SHP77 treated with DMSO at 0.1 percent for 48 hours (cell line): ENCODE results near the gene HNRNPLL.
"Not testable (repeated sequence)": the region's sequence is repeated elsewhere in the genome, so short reads cannot be mapped to it uniquely, and the experiment has no call there.

Experiments
- DNase-seq: peaks from one replicate; lab custom pipeline; 2025; lab: John Stamatoyannopoulos, UW

HNRNPLL gene

DNA sequence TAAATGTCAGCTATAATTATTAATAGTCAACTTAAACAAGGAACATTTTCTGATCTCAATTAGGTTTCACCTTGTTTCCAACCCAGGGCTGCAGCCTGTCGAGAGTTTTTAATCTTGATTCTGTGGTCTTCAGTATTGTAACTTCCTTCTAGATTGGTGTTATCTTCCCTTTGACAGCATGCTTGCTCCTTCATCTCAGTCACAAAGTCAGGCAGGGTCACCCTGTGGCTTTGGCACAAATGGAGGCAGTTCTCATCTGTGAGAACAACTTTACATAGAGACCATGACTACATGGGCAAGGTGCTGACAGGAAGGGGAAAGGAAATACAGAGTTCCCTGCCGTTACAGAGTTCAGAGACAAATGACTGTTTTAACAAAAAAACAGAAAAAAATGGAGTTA lies 50.5 kb downstream of the HNRNPLL start:
- DNase-seq: no peak

GRCh38 chr2:38551746-38552145 lies 51.0 kb downstream of the HNRNPLL start:
- no peak for DNase-seq

- no peak for DNase-seq
Observed at GRCh38 chr2:38551171-38551570, 51.6 kb downstream of the HNRNPLL start.

GRCh38 chr2:38549851-38550250 lies 52.9 kb downstream of the HNRNPLL start:
- no peak for DNase-seq

DNA sequence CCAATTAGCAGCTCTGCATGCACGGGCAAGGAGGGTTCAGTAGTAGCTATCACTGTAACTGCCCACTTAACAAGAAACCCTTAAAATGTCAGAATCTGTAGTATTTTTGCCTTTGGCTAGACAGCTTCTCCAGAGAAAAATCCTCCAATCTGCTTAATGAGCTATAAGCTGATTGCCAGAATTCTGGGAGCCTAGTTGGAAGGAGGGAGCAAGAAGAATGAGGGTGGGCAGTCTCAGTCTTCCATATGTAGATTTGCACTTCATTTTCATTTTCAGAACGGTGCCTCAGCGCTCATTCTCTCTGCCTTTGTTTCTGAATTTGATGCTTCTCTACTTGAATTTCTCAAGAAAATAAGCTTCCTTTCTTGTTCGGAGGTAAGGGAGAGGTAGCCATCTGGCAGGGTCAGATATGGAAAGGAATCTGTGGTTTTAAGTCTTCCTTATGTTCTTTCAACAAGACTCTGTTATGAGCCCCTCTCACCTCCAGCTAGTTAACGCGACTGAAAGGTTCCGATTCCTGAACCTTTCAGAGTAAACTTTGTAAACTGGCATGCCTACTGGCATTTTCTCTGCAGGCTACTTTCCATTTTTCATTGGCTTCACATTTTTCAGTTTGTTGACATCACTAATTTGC lies 53.5 kb downstream of the HNRNPLL start:
- no peak for DNase-seq

DNA sequence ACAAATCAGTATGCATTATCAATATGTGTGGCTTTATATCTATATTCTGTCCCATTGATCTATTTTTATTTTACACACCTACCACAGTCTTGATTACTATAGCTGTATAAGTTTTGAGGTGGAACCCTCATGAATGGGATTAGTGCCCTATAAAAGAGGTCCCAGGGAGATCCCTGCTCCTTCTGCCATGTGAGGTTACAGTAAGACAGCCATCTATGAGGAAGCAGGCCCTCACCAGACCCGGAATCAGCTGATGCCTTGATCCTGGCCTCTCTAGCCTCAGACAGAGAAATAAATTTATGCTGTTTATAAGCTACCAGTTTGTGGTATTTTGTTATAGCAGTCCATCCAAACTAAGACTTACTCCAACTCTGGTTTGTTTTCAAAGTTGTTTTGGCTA lies 54.9 kb downstream of the HNRNPLL start:
- no peak for DNase-seq

DNA sequence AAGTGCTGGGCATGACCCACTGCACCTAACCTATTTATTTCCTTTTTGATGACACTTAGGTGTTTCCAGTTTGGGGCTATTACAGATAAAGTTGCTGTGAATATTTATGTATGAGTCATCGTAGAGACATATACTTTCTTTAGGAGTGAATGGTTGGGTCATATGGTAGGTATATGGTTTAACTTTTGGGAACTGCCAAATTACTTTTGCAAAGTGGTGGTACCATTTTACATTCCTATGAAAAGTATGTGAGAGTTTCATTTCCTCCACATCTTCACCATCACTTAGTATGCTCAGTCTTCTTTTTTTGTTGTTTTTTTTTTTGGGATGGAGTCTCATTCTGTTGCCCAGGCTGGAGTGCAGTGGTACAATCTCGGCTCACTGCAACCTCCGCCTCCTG lies 56.1 kb downstream of the HNRNPLL start:
- DNase-seq: no peak

DNA sequence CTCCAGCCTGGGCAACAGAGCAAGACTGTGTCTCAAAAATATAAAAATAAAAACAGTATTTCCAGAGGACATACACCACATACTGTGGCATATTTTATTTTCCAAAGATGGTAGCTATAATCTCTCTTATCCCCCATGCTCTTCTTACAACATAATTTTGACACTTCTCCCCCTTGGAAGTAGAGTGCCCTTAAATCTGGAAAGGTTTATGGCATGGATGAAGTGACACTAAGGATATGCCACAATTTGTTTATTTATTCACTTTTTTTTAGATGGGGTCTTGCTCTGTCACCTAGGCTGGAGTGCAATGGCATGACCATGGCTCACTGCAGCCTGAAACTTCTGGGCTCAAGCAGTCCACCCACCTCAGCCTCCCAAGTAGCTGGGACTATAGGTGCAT lies 56.7 kb downstream of the HNRNPLL start:
- no peak for DNase-seq

DNA sequence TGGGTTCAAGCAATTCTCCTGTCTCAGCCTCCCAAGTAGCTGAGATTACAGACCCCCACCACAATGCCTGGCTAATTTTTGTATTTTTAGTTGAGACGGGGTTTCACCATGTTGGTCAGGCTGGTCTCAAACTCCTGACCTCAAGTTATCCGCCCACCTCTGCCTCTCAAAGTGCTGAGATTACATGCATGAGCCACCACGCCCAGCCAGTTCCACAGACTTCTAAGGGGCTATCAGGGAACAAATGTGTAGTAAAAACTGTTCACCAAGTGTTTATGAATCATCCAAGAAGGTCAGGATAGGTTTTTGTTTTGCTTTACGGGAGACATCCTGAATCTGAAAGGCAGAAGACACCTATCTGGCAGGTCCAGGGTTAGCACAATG lies 60.5 kb downstream of the HNRNPLL start:
- DNase-seq: not testable (repeated sequence)

- no peak for DNase-seq
Observed at GRCh38 chr2:38540580-38541286, 62.0 kb downstream of the HNRNPLL start.

- no peak for DNase-seq
Observed at GRCh38 chr2:38539086-38539485, 63.6 kb downstream of the HNRNPLL start.

DNA sequence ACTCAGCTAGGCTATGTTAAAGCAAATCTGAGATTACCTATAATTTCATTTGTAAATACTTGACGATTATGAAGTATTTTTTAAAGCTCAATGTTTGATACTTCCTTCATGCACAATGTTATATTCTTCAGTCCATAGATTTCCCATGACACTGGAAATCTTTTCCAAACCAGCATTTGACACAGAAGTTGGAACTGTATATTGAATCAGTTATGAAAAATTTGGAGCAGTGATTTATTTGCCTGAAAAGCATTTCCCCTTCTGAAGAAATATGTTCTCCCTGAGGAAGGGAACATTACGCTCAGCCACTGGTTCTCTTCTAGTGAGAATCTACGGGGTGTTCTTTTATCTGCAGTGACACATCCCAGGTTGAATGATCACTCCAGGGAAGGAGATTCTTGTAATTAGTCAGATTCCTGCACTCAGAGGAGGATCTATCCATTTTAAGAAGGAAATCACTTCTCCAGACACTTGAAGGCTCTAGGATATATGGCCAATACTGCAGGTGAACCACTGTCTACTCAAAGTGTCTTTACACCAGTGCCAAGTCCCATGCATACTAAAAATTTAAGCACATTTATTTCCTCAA lies 64.7 kb downstream of the HNRNPLL start:
- DNase-seq: no peak

- DNase-seq: not testable (repeated sequence)
Observed at GRCh38 chr2:38537296-38537695, 65.4 kb downstream of the HNRNPLL start.

GRCh38 chr2:38535744-38536506 lies 66.8 kb downstream of the HNRNPLL start:
- peak; percentile 29 for DNase-seq

DNA sequence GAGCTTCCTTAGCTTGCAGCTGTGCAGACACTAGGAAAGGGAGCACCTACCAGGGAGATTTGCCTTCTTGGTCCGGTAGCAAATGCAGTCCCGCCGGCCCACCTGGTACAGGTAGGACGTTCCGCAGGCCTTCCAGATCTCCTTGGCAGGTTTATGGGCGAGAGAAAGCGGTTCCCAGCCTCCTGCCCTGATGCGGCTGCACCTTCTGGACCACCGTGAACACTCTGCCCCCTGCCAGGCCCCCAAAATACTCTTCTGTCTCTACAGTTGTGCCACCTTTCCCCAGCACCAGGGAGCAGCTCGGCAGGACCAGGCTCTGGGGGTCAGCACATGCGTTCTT lies 67.4 kb downstream of the HNRNPLL start:
- no peak for DNase-seq

GRCh38 chr2:38534746-38535403 lies 67.9 kb downstream of the HNRNPLL start:
- no peak for DNase-seq

DNA sequence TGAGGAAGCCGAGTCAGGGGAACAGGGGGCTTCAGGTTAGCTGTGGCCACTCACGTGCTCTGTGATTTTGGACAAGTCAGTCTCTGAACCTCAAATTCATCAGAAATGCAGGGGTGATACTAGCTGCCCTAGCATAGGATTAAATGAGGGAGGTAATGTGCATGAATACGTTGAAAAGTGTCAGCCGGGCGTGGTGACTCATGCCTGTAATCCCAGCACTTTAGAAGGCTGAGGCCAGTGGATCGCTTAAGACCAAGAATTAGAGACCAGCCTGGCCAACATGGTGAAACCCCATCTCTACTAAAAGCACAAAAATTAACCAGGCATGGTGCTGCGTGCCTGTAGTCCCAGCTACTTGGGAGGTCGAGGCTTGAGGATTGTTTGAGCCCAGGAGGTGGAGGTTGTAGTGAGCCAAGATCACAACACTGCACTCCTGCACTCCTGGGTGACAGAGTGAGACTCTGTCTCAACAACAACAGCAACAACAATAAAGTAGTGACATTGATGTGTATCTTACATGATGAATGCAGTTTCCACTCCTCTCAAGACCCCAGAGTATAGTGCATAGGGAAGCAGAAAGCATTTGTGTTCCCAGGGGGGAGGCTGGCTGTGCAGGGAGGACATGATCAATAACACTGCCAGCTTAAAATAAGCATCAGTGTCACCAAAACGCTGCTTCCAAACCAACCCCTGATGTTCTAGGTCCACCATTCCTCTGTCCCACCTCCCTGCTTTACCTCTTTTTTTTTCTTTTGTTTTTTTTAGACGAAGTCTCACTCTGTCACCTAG lies 68.8 kb downstream of the HNRNPLL start:
- DNase-seq: no peak

GRCh38 chr2:38533180-38533579 lies 69.5 kb downstream of the HNRNPLL start:
- peak; percentile 38 for DNase-seq

GRCh38 chr2:38532366-38532765 lies 70.4 kb downstream of the HNRNPLL start:
- no peak for DNase-seq

- DNase-seq: no peak
Observed at GRCh38 chr2:38529208-38529607, 73.5 kb downstream of the HNRNPLL start.

DNA sequence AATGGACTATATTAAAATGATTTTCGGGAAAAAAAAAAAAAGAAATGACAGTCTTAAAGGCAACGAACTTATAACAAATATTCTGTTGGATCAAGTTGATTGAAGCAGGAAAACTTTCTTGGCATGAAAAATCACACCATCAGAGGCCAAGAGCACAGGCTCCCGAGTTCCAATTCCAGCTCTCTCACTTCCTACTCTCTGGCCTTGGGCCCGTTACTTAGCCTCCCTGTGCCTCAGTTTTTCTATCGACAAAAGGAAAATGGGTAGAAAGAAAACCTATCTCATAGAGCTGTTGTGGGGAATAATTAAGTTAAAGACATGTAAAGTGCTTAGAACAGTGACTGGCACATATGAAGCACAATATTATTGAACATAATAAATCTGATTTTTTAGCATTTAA lies 74.2 kb downstream of the HNRNPLL start:
- no peak for DNase-seq
